Measurements from ENCODE around the gene PDLIM7.

DNA sequence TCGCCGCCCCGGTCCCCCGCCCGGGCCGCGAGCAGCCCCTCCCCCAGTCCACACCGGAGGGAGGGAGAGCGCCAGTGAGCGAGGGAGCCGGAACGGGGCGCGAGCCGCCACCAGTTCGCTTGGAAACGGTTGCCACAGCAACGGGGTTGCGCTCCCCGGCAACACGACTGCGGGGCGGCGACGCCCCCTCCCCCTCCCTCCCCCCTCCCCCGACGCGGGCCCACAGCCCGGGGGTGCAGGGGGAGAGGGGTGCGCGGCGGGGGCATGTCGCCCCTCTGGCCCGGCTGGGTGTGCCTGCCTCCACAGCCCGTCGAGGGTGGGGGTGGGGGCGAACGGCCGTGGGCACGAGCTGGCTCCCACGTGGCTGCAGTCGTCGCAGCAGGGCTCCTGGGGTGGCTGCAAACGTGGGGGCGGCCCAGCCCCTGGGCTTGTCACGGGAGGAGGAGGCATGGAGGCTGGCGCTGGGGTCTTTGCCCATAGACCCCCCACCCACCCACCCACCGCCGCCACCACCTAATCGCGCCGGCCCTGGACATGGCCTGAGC, 50.3 kb downstream of the PDLIM7 start:
- TF ChIP-seq L3MBTL2 (conservative IDR thresholded peaks at IDR 0.05), result peak; percentile 25; the same call in 1 of the 2 replicates
- no peak for TF ChIP-seq HDGF (IDR thresholded peaks at IDR 0.05; ENCODE audit: borderline replicate concordance)

Data from HEK293T (cell line).